Neural progenitor cell (in vitro differentiated cells): Measurements from ENCODE around the gene DEK.

ENCODE experiments used
- CTCF ChIP-seq: fragments of 200-600 bp; sonication (generic); IDR thresholded peaks from 2 replicates; pipeline ENCODE4 v1.5.1; 2017; ENCODE audit warnings: antibody characterized with exemption, mild to moderate bottlenecking
- EZH2 ChIP-seq: fragments of 200-600 bp; sonication (generic); IDR thresholded peaks from 2 replicates; pipeline ENCODE4 v1.6.1; 2017; ENCODE audit warnings: antibody characterized with exemption, mild to moderate bottlenecking, moderate library complexity
- EZH2phosphoT487 ChIP-seq: fragments of 200-600 bp; sonication (generic); IDR thresholded peaks from 2 replicates; pipeline ENCODE4 v1.6.1; 2017; ENCODE audit warnings: antibody characterized with exemption

DNA sequence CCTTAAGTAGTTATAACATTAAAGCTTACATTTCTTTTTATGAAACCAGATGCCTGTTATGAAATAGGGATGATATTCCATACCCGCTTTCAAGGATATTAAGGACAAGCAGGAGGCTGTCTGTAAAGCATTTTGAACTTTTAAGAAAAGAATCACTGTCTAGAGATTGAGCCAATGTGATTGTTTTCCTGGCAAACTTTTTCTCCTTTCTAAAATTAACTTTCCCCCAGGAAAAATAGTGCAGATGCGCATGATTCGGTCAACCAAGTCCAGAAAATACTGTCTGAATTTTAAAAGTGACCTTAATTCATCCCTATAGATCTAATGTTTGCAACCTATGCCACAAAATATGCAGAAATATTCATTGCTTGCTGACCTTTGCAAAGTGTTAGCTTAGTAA, 15.1 kb upstream of the DEK start:
- TF ChIP-seq CTCF = no peak
- TF ChIP-seq EZH2phosphoT487 = no peak
- TF ChIP-seq EZH2 = no peak
